CD4-positive, alpha-beta T cell (primary cell): ENCODE measurements around the gene PLGRKT. TPM values are rescaled to one million over a fixed set of nuclear protein-coding genes. Genes with fewer than 3 reads are reported as not detected.
"Not testable (repeated sequence)": the region's sequence is repeated elsewhere in the genome, so short reads cannot be mapped to it uniquely, and the experiment has no call there.

Source experiments
- ATAC-seq: fragments of 200-7000 bp; cut with Tn5 transposase; one replicate; pipeline ENCODE4 v1.10.0; 2022; ENCODE audit warnings: mild to moderate bottlenecking; ENCODE audit not compliant: poor library complexity
- CTCF ChIA-PET: fragments of 350-600 bp; sonication (Branson Sonifier 250); formaldehyde crosslinking; loops from one replicate; lab custom pipeline; 2021; ENCODE audit warnings: antibody characterized with exemption, inconsistent platforms; lab: Charles Lee
- POLR2A ChIA-PET: fragments of 350-600 bp; sonication (Branson Sonifier 250); formaldehyde crosslinking; loops from one replicate; lab custom pipeline; 2021; ENCODE audit warnings: antibody characterized with exemption, inconsistent platforms; lab: Charles Lee
- DNase-seq, 14 experiments: peaks; one replicate each; pipeline ENCODE4 v3.0.0-alpha.2; 2013 to 2020; ENCODE audit warnings: mixed read lengths in 2 of 14
- H3K27ac ChIP-seq, 2 donors: one replicate each; pipeline versions ENCODE4 v1.5.1 to v1.7.0; 2013; ENCODE audit warnings: low read length in 2 of 2, low read depth in 1 of 2, mild to moderate bottlenecking in 1 of 2
- H3K27me3 ChIP-seq, 2 experiments: 1 replicate in 1 of 2; 2 replicates in 1 of 2; pipeline versions ENCODE4 v1.6.1 to v1.7.0; 2013; ENCODE audit warnings: low read length in 2 of 2, control low read depth in 1 of 2, mild to moderate bottlenecking in 1 of 2, moderate library complexity in 1 of 2; ENCODE audit not compliant: insufficient read depth in 2 of 2, control insufficient read depth in 1 of 2
- H3K36me3 ChIP-seq: one replicate; pipeline ENCODE4 v1.6.1; 2013; ENCODE audit warnings: low read length, control low read depth; ENCODE audit not compliant: insufficient read depth
- H3K4me1 ChIP-seq: one replicate; pipeline ENCODE4 v1.6.1; 2013; ENCODE audit warnings: low read length, control low read depth; ENCODE audit not compliant: insufficient read depth
- H3K4me3 ChIP-seq: one replicate; pipeline ENCODE4 v1.5.1; 2013; ENCODE audit warnings: mild to moderate bottlenecking, low read length, moderate library complexity
- H3K9me3 ChIP-seq, 2 experiments: 1 replicate in 1 of 2; 2 replicates in 1 of 2; pipeline versions ENCODE4 v1.6.1 to v1.7.0; 2013; ENCODE audit warnings: low read length in 2 of 2, mild to moderate bottlenecking in 2 of 2, control low read depth in 1 of 2, moderate library complexity in 1 of 2; ENCODE audit not compliant: control insufficient read depth in 1 of 2, insufficient read depth in 1 of 2
- H3K27ac Mint-ChIP-seq: one replicate; pipeline ENCODE4 v1.8.0; 2020; ENCODE audit warnings: mixed read lengths
- H3K27me3 Mint-ChIP-seq: one replicate; pipeline ENCODE4 v1.8.0; 2021; ENCODE audit warnings: mixed read lengths
- H3K36me3 Mint-ChIP-seq: one replicate; pipeline ENCODE4 v1.8.0; 2021; ENCODE audit warnings: low read depth, mixed read lengths
- H3K4me1 Mint-ChIP-seq: one replicate; pipeline ENCODE4 v1.8.0; 2021; ENCODE audit warnings: low read depth, mixed read lengths
- H3K4me3 Mint-ChIP-seq: one replicate; pipeline ENCODE4 v1.8.0; 2020; ENCODE audit warnings: mild to moderate bottlenecking, mixed read lengths
- H3K9me3 Mint-ChIP-seq: one replicate; pipeline ENCODE4 v1.8.0; 2020; ENCODE audit warnings: mixed read lengths
- intact Hi-C, 2 experiments: fragments of 100-400 bp; cut with DNase I in 1 of 2; cut with micrococcal nuclease in 1 of 2; formaldehyde crosslinking; loops; one replicate each; pipeline versions ENCODE4 v1.15.1 to v1.9.0; 2023 to 2025; cut with DNase I, micrococcal nuclease
- total RNA-seq, 174 experiments: library from RNA in 2 of 174; stranded (reverse) in 2 of 174; gene quantifications; one replicate each; pipeline ENCODE4 v1.2.3 and lab custom pipeline; 2021 to 2026
- TF ChIP-seq, protein P1 (sequence below): fragments of 200-600 bp; IDR thresholded peaks from one replicate; pipeline ENCODE4 v1.8.0; 2022; ENCODE audit warnings: antibody characterized with exemption, mild to moderate bottlenecking

The PLGRKT gene
- total RNA-seq, 2 experiments from 2014 or later: 13.8 to 15.6 TPM

- no peak for DNase-seq
- CTCF ChIA-PET: interaction anchor here (0.8 kb wide), 1 partner anchor 134 kb away, joined by 3 read pairs; no protein-coding TSS in a partner anchor
These were observed 29.0 kb upstream of the PLGRKT start for GRCh38 chr9:5466766-5467165.

DNA sequence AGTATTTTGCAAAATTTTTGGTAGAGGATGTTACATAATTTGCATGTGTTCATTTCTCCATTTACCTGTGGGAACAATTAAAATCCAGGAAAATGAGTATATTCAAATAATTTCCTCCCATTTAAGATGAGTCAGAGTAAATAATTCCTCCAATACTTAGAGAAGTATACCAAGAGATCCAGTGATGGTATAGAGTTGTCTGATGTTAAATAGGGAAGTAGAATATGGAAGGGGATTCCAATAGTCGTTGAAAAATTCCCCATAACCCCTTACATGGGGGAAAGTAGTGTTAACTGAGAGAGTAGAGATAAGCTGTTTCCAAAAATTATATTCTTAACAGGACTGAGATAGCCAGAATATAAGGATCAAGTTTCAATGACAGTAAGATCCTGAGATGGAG is 28.3 kb upstream of the PLGRKT start:
- H3K27me3 Mint-ChIP-seq: no peaks in the 10 kb centered on the region
- H3K4me3 Mint-ChIP-seq: no peak overlapping the region
- no peak overlapping the region for H3K27ac ChIP-seq
- POLR2A ChIA-PET: no interaction called here
- H3K4me1 ChIP-seq: no peaks in the 10 kb centered on the region
- CTCF ChIA-PET: no interaction called here
- H3K9me3 ChIP-seq: no peaks in the 10 kb centered on the region
- H3K36me3 Mint-ChIP-seq: peaks cover 75% of the 10 kb centered on the region
- H3K4me3 ChIP-seq: no peak overlapping the region
- no peaks in the 10 kb centered on the region for H3K9me3 Mint-ChIP-seq
- peaks cover 44% of the 10 kb centered on the region for H3K36me3 ChIP-seq
- intact Hi-C loops: no loop called here
- H3K27me3 ChIP-seq: no peaks in the 10 kb centered on the region
- DNase-seq (no peak), ATAC-seq (no peak)
- no peaks in the 10 kb centered on the region for H3K4me1 Mint-ChIP-seq
- H3K27ac Mint-ChIP-seq: no peak overlapping the region
- TF ChIP-seq, protein P1, sequence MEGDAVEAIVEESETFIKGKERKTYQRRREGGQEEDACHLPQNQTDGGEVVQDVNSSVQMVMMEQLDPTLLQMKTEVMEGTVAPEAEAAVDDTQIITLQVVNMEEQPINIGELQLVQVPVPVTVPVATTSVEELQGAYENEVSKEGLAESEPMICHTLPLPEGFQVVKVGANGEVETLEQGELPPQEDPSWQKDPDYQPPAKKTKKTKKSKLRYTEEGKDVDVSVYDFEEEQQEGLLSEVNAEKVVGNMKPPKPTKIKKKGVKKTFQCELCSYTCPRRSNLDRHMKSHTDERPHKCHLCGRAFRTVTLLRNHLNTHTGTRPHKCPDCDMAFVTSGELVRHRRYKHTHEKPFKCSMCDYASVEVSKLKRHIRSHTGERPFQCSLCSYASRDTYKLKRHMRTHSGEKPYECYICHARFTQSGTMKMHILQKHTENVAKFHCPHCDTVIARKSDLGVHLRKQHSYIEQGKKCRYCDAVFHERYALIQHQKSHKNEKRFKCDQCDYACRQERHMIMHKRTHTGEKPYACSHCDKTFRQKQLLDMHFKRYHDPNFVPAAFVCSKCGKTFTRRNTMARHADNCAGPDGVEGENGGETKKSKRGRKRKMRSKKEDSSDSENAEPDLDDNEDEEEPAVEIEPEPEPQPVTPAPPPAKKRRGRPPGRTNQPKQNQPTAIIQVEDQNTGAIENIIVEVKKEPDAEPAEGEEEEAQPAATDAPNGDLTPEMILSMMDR: no peak

More at GRCh38 chr9:5466766-5467165, 29.0 kb upstream of the PLGRKT start:
- peaks cover 75% of the 10 kb centered on the region for H3K36me3 Mint-ChIP-seq
- intact Hi-C loops: no loop called here
- ATAC-seq: no peak
- POLR2A ChIA-PET: interaction anchor here (0.6 kb wide), 1 partner anchor 116 kb away, joined by 4 read pairs; no protein-coding TSS in a partner anchor
- Histone ChIP-seq H3K9me3 (no peaks in the 10 kb centered on the region), H3K27ac (no peak overlapping the region), H3K36me3 (peaks cover 44% of the 10 kb centered on the region), H3K4me1 (no peaks in the 10 kb centered on the region), H3K27me3 (no peaks in the 10 kb centered on the region), H3K4me3 (no peak overlapping the region)
- no peaks in the 10 kb centered on the region for H3K27me3 Mint-ChIP-seq
- no peaks in the 10 kb centered on the region for H3K9me3 Mint-ChIP-seq
- no peaks in the 10 kb centered on the region for H3K4me1 Mint-ChIP-seq
- no peak overlapping the region for H3K27ac Mint-ChIP-seq
- TF ChIP-seq, protein P1: no peak
- H3K4me3 Mint-ChIP-seq: no peak overlapping the region

DNA sequence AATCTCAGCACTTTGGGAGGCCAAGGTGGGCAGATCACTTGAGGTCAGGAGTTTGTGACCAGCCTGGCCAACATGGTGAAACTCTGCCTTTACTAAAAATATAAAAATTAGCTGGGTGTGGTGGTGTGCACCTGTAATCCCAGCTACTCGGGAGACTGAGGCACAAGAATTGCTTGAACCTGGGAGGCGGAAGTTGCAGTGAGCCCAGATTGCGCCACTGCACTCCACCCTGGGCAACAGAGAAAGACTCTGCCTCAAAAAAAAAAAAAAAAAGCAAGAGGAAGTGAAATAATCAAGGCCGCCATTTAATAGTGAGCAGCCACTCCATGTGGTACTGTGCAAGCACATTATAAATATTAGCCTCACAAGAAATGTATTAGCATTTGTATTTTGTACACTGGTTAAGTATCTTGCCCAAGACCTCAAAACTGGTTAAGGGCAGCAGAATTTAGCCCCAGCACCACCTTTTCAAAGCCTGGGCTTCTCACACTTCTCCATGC is 27.2 kb upstream of the PLGRKT start:
- H3K9me3 ChIP-seq, H3K27ac Mint-ChIP-seq, H3K4me1 Mint-ChIP-seq, H3K4me1 ChIP-seq, H3K4me3 ChIP-seq, H3K27me3 Mint-ChIP-seq, ATAC-seq, H3K9me3 Mint-ChIP-seq, DNase-seq, intact Hi-C loops, H3K27ac ChIP-seq, H3K27me3 ChIP-seq, H3K4me3 Mint-ChIP-seq, CTCF ChIA-PET: not testable (repeated sequence)
- H3K36me3 ChIP-seq: peaks cover 47% of the 10 kb centered on the region
- POLR2A ChIA-PET: interaction anchor here (1.3 kb wide), 1 partner anchor 15 kb away, joined by 6 read pairs; the partner anchor contains the start of gene CD274
- peaks cover 80% of the 10 kb centered on the region for H3K36me3 Mint-ChIP-seq

- Mint-ChIP-seq H3K27me3 (no peaks in the 10 kb centered on the region), H3K4me1 (peaks cover 17% of the 10 kb centered on the region), H3K4me3 (no peak overlapping the region), H3K27ac (no peak overlapping the region), H3K9me3 (no peaks in the 10 kb centered on the region), H3K36me3 (peaks cover 74% of the 10 kb centered on the region)
- POLR2A ChIA-PET: interaction anchor here (2.6 kb wide), 1 partner anchor 10 kb away, joined by 13 read pairs; the partner anchor contains the start of gene CD274
- no peaks in the 10 kb centered on the region for H3K9me3 ChIP-seq
- H3K27ac ChIP-seq: no peak overlapping the region
- intact Hi-C loops: no loop called here
- ATAC-seq (no peak), DNase-seq (no peak)
- H3K4me3 ChIP-seq: no peak overlapping the region
- H3K27me3 ChIP-seq: no peaks in the 10 kb centered on the region
- TF ChIP-seq, protein P1: no peak
- CTCF ChIA-PET: interaction anchor here (1.6 to 2.7 kb wide), 2 partner anchors 10 to 140 kb away, joined by 3 to 6 read pairs; partner anchors contain the start of gene CD274
- peaks cover 5% of the 10 kb centered on the region for H3K4me1 ChIP-seq
- peaks cover 30% of the 10 kb centered on the region for H3K36me3 ChIP-seq
These were observed 22.4 kb upstream of the PLGRKT start for GRCh38 chr9:5460157-5460556.
